Neural progenitor cell (in vitro differentiated cells): ENCODE data around the gene MRC1.

Experiments
- CTCF ChIP-seq: fragments of 200-600 bp; sonication (generic); IDR thresholded peaks from 2 replicates; pipeline ENCODE4 v1.5.1; 2017; ENCODE audit warnings: antibody characterized with exemption, mild to moderate bottlenecking
- EZH2 ChIP-seq: fragments of 200-600 bp; sonication (generic); IDR thresholded peaks from 2 replicates; pipeline ENCODE4 v1.6.1; 2017; ENCODE audit warnings: antibody characterized with exemption, mild to moderate bottlenecking, moderate library complexity
- EZH2phosphoT487 ChIP-seq: fragments of 200-600 bp; sonication (generic); IDR thresholded peaks from 2 replicates; pipeline ENCODE4 v1.6.1; 2017; ENCODE audit warnings: antibody characterized with exemption

- TF ChIP-seq EZH2 (no peak), CTCF (no peak), EZH2phosphoT487 (no peak)
Measured at GRCh38 chr10:17861760-17862159, 52.6 kb downstream of the MRC1 start.
